NCI-H2107 treated with DMSO at 0.1 percent for 48 hours (cell line): Measurements from ENCODE around the gene RABGAP1L.
"Not testable (repeated sequence)": the region's sequence is repeated elsewhere in the genome, so short reads cannot be mapped to it uniquely, and the experiment has no call there.

Source experiments
- DNase-seq: peaks from one replicate; lab custom pipeline; 2025; ENCODE audit not compliant: unreplicated experiment; lab: John Stamatoyannopoulos, UW

The RABGAP1L gene

GRCh38 chr1:174286042-174286441, 126.7 kb downstream of the RABGAP1L start:
- DNase-seq: no peak

DNA sequence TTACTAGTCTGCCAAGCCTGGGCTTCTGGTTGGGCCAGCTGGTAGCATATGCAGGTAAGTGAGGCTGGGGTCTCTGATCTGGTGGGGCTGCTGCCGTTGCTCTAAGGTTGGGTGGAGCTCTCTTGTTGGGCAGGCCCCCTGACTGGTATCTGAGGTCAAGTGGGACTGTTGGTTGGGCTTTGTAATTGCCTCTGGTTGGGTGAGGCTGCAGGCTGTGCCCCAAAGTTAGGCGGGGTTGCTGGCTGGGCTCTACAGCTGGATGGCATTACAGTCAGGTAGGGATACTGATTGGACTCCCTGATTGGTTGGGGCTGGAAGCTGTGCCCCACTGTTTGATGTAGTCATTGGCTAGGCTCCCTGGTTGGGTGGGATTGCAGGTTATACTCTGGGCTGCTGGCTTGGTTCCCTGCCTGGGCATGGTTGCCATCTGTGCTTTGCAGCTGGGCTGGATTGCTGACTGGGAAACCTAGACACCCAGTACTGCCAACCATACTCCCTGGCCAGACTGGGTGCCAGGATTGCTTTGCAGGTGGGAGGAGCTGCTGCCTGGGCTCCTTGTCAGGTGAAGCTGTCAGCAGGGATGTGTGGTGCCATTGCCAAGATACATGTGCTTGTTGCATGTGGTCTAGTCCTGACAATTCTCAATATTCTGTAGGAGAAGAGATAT, 130.5 kb downstream of the RABGAP1L start:
- DNase-seq: no peak

DNA sequence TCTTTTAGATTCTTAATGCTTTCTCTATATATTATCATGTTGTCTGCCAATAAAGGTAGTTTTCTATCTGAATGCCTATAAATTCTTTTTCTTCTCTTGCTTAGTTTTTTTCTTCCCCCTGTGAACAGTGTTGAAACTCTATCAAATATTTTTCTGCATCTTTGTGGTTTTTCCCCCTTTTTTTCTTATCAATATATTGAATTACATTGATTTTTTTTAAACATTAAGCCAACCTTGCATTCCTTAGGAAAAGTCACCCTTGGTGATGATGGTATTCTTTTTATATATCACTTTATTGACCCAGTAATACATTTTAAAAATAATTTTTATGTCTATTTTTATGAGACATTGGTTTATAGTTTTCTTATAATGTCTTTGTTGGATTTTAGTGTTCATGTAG, 131.7 kb downstream of the RABGAP1L start:
- DNase-seq: no peak

GRCh38 chr1:174296309-174296708, 137.0 kb downstream of the RABGAP1L start:
- no peak for DNase-seq

- DNase-seq: no peak
Measured at GRCh38 chr1:174297351-174297750, 138.0 kb downstream of the RABGAP1L start.

DNA sequence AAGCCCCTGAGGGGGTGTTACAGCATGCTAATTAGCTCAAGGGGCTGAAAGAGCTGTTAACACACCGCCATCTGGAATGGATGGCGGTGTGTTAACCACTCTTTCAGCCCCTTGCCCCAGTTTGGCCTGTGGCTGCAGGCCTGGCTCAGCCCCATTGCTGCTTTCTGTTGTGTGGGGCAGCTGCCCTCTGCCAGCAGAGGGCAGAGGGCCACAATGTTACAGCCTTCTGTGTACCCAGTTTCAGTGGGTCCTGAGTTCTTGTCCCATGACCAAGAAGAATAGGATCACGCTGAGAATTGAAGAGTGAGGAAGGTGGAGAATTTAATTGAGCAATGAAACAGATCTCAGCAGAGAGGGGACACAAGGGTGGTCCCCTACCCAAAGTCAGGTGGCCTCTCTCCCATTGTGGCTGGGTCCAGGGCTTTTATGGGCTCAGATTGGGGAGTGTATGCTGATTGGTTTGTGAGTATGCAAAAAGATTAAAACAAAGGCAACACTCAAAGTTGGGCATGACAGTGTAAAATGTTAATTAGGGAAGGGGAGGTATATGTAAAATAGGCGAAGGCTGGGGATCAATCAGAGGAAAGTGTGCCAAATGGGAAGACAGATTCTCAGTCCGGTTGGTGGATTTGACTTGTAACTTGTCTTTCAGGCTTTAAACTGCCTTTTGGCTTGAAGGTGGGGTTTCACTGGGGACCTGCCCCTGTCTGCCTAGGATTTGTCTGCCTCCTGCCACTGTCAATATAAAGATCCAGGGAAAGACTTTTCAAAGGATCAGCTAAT, 142.2 kb downstream of the RABGAP1L start:
- DNase-seq: no peak

- DNase-seq: no peak
Measured at GRCh38 chr1:174308604-174309003, 149.3 kb downstream of the RABGAP1L start.

DNA sequence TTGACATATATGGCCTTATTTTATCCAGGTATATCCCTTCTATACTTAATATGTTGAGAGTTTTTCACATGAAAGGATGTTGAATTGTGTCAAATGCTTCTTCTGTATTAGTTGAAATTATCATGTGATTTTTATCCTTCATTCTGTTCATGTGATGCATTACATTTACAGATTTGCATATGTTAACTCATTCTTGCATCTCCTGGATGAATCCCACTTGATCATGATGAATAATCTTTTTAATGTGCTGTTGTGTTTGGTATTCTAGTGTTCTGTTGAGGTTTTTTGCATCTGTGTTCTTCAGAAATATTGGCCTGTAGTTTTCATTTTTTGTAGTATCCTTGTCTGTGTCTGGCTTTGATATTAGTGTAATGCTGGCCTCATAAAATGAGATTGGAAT, 150.2 kb downstream of the RABGAP1L start:
- DNase-seq: no peak

- no peak for DNase-seq
Measured at GRCh38 chr1:174314433-174314832, 155.1 kb downstream of the RABGAP1L start.

DNA sequence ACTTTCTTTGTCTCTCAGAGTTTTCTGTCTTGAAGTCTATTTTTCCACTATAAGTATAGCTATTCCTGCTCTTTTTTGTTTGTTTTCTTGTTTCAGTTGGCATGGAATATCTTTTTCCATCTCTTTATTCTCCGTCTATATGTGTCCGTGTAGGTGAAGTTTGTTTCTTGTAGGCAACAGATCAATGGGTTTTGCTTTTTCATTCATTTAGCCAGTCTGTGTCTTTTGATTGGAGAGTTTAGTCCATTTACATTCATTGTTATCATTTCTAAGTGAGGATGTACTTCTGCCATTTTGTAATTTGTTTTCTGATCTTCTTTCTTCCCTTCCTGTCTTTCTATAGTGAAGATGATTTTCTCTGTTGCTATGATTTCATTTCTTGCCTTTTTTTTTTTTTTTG, 155.9 kb downstream of the RABGAP1L start:
- DNase-seq: no peak

- DNase-seq: not testable (repeated sequence)
Measured at GRCh38 chr1:174320897-174321296, 161.6 kb downstream of the RABGAP1L start.

DNA sequence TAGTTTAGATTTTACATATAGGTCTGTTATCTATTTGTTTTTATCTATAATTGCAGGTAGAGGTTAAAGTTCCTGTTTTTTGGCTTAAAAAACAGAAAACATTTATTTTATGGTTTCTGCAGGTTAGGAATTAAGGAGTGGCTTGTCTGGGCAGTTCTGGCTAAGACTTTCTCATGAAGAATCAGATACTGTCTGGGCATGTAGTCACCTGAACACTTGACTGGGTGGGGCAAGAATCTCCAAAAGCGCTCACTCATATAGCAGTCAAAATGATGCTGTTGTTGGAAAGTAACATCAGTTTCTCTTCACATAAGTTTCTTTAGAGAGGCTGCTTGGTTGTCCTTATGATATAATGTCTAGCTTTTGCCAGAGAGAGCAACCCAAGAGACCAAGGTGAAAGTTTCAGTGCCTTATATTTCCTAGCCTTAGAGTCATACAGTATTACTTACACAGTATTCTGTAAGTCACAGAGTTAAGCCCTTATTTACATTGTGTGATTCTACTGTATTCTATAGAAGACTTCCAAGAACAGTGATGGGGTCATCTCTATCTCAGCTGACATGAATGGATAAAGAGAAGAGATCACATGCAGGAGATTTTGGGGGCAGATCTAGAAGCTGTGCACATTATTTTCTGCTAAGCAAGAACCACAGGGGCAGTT, 163.0 kb downstream of the RABGAP1L start:
- no peak for DNase-seq

GRCh38 chr1:174324493-174324892, 165.2 kb downstream of the RABGAP1L start:
- no peak for DNase-seq

DNA sequence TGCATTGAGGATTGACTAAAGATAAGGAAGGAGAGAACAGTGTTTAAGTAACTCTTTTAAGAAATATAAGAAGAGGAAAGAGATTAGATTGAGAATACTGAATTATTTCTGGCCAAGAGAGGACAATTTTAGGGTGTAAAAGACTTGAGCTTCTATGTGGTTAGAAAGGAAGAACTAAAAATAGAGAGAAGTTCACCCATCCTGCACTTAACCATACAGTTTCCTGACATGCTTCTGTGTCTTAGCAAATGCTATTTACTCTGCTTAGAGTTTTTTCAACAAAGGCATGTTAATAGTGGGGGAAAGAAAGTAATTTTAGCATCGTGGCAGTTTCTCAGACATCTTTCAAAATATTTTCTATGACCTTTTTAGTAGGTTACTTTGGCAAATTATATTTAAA, 165.6 kb downstream of the RABGAP1L start:
- no peak for DNase-seq

- DNase-seq: no peak
Measured at GRCh38 chr1:174326278-174326677, 167.0 kb downstream of the RABGAP1L start.

- DNase-seq: no peak
Measured at GRCh38 chr1:174333437-174333836, 174.1 kb downstream of the RABGAP1L start.

DNA sequence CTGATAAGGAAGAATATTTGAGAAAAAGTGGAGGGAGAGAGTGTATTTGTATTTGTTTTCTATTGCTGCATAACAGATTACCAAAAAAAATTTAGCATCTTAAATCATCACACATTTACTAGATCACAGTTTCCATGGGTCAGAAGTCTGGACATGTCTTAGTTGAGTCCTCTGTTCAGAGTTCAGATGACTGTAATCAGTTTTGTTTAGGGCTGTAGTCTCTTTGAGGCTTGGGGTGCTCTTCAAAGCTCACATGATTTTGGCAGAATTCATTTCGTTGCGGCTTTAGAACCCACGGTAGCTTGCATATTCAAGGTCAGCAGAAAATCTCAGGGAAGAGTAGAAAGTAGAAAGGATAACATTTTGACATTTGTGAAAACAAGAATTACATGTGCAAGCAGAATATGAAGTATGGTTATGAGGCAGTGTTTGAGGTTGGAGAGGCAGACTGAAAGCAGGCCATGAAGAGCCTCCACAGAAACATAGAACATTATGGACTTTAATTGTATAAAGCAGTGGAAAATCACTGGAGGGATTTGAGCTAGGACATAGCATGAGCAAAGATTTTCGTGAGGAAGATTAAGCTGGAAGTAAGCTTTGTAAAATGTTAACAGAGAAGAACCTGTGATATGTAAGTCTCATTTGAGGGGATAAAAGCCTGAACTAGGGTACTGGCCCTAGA, 177.8 kb downstream of the RABGAP1L start:
- DNase-seq: no peak

DNA sequence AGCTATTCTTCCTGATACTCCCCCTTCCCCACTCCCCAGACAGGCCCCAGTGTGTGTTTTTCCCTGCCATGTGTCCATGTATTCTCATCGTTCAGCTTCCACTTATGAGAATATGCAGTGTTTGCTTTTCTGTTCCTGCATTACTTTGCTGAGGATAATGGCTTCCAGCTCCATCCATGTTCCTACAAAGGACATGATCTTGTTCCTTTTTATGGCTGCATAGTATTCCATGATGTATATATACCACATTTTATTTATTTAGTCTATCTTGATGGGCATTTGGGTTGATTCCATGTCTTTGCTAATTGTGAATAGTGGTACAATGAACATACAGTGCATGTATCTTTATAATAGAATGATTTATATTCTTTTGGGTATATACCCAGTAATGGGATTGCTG, 181.1 kb downstream of the RABGAP1L start:
- not testable (repeated sequence) for DNase-seq

DNA sequence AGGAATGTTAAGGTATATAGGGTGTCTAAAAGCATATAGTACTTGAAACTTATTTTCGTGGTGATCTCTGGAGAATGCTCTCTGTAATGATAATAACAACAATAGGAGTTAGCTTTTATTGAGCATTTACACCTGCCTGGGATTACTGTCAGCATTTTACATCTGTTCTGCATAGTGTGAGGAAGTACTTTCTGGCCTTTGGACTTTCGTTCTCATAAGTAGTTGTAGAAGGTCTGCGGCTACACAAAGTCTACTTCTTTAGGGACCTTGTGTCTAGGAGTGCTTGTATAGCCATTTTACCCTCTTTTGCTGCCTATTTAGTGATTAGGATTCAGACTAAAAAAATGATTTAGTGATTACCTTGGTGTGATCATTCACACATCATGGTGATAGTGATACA, 184.8 kb downstream of the RABGAP1L start:
- DNase-seq: no peak

DNA sequence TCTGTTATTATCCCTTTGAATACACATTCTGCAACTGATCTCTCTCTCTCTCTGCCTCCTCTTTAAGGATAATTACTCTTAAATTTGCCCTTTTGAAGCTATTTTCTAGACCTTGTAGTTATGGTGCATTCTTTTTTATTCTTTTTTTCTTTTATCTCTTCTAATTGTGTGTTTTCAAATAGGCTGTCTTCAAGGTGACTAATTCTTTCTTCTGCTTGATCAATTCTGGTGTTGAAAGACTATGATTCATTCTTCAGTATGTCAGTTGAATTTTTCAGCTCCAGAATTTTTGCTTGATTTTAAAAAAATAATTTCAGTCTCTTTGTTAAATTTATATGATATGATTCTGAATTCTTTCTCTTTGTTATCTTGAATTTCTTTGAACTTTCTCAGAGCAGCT, 192.8 kb downstream of the RABGAP1L start:
- no peak for DNase-seq

GRCh38 chr1:174352883-174353608, 193.7 kb downstream of the RABGAP1L start:
- no peak for DNase-seq
